SK-N-MC (cell line): ENCODE measurements around the gene TIFAB.

Source experiments
- EZH2 ChIP-seq: fragments of 200-600 bp; sonication (generic); IDR thresholded peaks from one replicate; pipeline ENCODE4 v1.6.1; 2017; ENCODE audit warnings: antibody characterized with exemption
- FOXP2 ChIP-seq: optimal IDR thresholded peaks from 2 replicates; pipeline ENCODE3; 2011; ENCODE audit warnings: mild to moderate bottlenecking, moderate library complexity; ENCODE audit not compliant: insufficient read depth; ENCODE audit errors: extremely low read length, control extremely low read depth
- POLR2AphosphoS5 ChIP-seq: IDR thresholded peaks from 2 replicates; pipeline ENCODE4 v1.6.1; 2012; ENCODE audit warnings: mild to moderate bottlenecking, low read depth, low read length, borderline replicate concordance

GRCh38 chr5:135473956-135474670 lies 22.0 kb upstream of the TIFAB start:
- TF ChIP-seq POLR2AphosphoS5 (no peak), EZH2 (no peak), FOXP2 (no peak)
